Measurements from ENCODE around the gene ELF2.
"Not testable (repeated sequence)": the region's sequence is repeated elsewhere in the genome, so short reads cannot be mapped to it uniquely, and the experiment has no call there.

The ELF2 gene

DNA sequence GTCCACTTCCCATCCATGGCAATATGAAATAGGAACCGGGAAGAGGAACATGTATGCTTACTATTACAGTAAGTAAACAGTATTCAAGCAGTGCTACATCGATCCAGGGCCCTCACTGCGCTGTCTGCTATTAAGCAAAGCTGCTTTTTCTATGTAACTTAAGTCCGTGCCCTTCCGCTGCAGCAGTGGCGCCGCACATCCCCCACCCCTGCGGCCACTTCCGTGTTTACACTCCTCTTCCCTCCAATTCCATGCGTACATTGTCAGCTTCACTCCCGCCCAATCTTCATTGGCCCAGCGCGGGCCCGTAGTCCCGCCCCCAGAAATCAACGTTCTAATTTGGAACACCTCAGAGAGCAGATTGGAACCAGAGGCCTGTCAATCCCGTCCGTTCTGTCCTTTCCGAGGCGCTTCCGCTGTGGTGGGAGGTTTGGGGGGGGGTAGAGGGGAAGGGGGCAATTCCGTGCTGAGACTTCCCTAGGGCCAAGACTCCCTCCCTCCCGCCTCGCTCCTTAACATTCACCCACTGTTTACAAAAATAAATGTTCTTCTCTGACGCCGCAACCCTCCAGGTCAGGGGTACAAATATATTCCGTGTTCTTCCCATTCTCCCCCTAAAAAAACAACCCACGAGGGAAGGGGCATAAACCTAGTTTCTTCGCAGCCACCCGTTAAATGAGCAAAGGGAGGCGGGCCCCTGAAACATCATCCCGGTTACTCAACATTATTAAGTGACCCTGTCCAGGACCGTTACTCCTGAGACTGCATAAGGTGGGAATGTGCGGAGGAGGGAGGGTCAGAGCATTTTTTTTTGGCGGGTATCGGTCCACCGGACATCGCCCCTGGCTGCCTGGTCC, 94.0 kb downstream of the ELF2 start:
- peak; percentile 73 to 75 for DNase-seq (ENCODE audit: low read depth in 2 of 2)

DNA sequence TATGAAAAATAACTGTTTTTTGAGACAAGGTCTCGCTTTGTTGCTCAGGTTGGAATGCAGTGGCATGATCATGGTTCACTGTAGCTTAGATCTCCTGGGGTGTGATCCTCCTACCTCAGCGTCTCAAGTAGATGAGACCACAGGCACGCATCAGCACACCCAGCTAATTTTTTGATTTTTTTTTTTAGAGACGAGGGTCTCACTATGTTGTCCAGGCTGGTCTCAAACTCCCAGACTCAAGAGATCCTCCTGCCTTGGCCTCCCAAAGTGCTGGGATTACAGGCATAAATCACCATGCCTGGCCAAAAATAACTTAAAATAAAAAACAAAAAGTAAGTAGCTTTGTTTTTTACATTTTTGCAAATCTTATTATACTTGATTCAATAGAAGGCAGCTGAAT, 98.1 kb downstream of the ELF2 start:
- no peak for DNase-seq (ENCODE audit: low read depth in 2 of 2)

GRCh38 chr4:139077567-139078355, 99.3 kb downstream of the ELF2 start:
- DNase-seq (ENCODE audit: low read depth in 2 of 2), result no peak

DNA sequence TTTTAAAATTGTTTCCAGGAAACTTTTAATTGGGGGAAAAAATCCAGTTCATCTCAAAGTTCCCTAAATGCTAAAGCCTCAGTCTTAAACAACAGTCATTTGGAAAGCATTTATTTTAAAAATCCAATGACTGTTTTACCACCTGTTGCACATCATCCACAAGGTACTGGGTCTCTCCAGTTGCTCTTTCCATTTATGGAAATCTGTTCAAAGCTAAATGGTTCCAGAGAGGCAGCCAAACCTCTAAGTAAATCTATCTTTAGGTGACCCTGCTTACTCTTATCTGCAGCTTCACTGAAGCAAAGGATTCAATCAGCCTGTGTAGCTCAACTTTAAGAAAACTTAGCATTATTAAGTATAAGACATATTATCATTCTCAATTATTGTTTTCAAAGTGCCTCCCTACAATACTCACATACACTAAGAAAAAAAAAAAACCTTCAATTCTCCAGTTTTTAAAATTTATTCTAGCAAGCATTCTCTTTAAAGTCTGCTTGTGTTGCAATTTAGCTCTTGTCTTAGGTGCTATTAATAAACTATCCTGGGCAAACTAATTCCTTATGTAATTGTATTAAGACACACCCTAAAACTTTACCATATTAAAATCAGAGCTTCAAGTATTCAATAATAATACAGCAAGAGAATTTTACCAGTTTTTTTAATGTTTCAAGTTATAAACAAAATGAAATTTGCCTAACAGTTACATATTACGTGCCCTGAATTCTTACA, 100.8 kb downstream of the ELF2 start:
- no peak for DNase-seq (ENCODE audit: low read depth in 2 of 2)

DNA sequence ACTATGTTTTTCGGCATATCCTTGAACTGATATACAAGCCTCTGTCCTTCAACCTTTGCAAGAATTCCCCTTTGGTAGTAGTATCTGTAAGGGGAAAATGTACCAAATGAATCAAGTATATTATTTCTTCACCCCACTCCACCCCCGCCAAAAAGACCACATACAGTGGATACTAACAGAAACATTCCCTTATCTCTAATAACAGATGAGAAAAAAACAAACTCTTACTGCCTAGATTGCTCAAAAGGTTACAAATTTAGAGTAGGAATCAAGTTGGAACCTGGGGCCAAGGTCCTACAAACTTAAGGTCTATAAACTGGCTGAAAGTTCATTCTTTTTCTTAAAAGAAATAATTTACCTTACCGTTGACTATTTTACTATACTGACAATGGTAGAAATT, 116.4 kb downstream of the ELF2 start:
- DNase-seq (ENCODE audit: low read depth in 2 of 2), result no peak

- not testable (repeated sequence) for DNase-seq (ENCODE audit: low read depth in 2 of 2)
Observed at GRCh38 chr4:139059026-139059425, 118.0 kb downstream of the ELF2 start.

GRCh38 chr4:139054791-139055505, 122.1 kb downstream of the ELF2 start:
- DNase-seq (ENCODE audit: low read depth in 2 of 2), result no peak

GRCh38 chr4:139053909-139054308, 123.1 kb downstream of the ELF2 start:
- no peak for DNase-seq (ENCODE audit: low read depth in 2 of 2)

- no peak for DNase-seq (ENCODE audit: low read depth in 2 of 2)
Observed at GRCh38 chr4:139050446-139050845, 126.6 kb downstream of the ELF2 start.

DNA sequence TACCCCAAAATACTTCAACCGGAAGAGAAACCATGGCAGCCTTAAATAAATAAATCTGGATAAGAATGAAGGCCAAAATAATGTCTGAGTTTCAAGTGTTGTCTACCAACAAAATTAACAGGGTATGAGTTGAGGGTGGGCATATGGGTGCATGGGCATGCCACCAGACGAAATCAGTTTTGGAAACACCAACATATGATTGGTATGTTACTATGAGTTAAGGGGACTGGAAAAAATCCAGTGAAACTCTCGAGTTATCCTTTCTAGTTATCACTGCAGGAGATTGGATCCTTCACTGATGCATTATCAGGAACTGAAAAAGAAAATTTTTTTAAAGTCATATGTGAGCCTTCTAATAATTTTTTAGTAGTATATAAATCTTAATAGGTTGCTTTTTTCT, 129.0 kb downstream of the ELF2 start:
- no peak for DNase-seq (ENCODE audit: low read depth in 2 of 2)

- DNase-seq (ENCODE audit: low read depth in 2 of 2), result no peak
Observed at GRCh38 chr4:139044291-139044690, 132.7 kb downstream of the ELF2 start.

DNA sequence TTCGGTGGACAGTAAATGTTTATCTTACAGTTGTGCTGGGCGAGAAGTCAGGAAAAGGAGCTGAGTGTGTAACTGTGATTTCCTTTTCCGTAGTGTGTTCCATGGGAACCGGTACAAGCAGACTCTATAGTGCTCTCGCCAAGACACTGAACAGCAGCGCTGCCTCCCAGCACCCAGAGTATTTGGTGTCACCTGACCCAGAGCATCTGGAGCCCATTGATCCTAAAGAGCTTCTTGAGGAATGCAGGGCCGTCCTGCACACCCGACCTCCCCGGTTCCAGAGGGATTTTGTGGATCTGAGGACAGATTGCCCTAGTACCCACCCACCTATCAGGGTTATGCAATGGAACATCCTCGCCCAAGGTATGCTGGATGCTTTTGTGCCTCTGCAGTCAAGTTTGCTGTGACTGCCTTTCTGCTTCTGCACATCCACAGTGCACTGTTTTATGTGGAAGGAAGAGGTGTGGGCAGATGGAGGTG, 134.0 kb downstream of the ELF2 start:
- DNase-seq (ENCODE audit: low read depth in 2 of 2), result no peak

DNA sequence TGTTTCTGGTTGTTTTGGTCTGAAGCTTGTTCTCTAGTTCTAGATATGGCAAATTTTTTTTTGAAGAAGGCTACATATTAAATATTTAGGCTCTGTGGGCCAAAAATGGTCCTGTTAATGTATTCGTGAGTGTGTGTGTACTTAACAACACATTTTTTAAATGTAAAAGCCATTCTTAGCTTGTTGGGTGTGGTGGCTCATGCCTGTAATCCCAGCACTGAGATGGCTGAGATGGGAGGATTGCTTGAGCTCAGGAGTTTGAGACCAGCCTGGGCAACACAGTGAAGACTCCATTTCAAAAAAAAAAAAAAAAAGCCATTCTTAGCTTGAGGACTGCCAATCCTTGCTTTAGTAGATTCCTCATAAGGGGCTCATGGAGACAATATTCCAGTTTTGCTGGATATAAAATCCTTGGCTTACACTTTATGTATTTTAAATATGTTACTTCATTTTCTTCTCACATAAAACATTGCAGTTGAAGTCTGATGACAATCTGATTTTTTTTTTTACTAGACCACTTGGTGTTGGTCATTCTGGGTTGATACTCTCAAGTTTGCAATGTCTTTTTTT, 138.1 kb downstream of the ELF2 start:
- DNase-seq (ENCODE audit: low read depth in 2 of 2), result no peak

DNA sequence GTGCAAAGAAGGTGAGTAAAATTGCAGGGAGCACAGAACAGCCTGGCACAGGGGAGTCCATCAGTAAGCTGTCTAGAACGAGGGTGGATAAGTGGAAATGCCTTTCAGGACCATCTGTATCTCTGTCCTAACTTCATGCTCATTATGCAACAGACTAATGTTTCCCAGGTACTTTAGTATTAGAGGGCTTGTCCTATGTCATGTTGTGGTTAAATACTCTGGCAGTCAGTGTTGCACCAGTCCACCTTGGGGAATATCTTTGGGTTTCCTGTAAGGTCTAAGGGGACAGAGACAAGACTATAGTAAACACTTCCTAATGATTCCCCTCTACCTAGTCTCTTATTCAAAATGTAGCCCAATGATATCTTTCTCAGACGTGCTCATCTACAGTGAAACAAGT, 140.1 kb downstream of the ELF2 start:
- no peak for DNase-seq (ENCODE audit: low read depth in 2 of 2)

DNA sequence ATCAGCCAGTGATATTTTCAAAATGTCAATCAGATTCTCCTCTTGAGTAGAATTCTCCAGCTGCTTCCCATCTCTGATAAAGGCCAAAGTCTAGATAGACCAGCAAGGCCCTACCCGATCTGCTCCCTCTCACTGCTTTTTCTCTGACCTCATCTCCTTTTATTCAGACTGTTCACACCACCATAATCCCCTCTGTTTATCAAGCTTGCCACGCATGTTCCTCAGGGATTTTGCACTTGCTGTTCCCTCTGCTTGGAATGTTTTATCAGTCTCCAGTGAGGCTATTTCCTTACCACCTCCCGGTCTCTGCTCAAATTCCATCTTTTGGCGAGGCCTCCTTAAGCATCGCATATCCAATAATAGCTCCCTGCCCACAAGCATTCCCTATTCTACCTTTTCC, 141.4 kb downstream of the ELF2 start:
- no peak for DNase-seq (ENCODE audit: low read depth in 2 of 2)

- peak; percentile 34 to 73 for DNase-seq (ENCODE audit: low read depth in 2 of 2)
Observed at GRCh38 chr4:139030614-139031235, 146.3 kb downstream of the ELF2 start.

- not testable (repeated sequence) for DNase-seq (ENCODE audit: low read depth in 2 of 2)
Observed at GRCh38 chr4:139029866-139030363, 147.1 kb downstream of the ELF2 start.

DNA sequence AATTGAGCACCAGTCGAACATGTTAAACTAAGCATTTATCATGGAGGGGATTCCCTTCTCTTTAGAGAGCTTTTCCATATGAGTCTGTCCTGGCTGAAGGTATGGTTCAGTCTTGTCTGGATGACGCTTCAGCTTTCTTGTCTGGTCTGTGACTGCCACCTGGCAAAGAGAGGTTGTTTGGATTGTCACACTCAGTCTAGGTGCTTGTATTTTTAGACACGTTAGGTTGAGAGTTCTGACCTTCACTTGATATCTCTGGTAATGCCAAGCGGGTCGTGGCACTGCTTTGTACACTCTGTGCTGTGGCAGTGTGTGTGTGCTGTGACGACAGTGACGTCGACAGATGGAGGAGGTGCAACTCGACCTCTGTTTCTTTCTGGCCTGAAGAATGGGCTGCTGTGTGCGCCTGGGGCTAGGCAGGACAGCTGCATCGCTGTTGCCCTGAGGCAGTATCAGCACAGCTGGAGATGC, 148.8 kb downstream of the ELF2 start:
- no peak for DNase-seq (ENCODE audit: low read depth in 2 of 2)

DNA sequence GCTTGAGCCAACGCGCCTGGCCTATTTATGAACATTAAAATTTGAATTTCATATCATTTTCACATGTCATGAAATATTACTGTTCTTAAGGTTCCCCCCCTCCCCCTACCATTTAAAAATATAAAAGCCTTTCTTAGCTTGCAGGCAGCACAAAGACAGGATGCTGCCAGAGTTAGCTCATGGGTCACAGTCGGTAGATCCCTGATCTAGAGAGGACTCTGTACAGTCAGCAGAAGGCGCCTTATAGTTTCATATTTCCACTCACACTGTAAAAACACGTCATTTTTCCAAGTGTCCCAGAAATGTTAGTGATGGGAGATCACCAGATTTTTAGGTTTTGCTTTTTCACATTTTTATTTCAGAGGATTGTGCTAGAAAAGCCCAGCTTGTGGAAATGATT, 149.2 kb downstream of the ELF2 start:
- no peak for DNase-seq (ENCODE audit: low read depth in 2 of 2)

GRCh38 chr4:139025841-139026240, 151.2 kb downstream of the ELF2 start:
- no peak for DNase-seq (ENCODE audit: low read depth in 2 of 2)
